DMS 273 (cell line): Measurements from ENCODE around the gene EXOC7.
"Not testable (repeated sequence)": the region's sequence is repeated elsewhere in the genome, so short reads cannot be mapped to it uniquely, and the experiment has no call there.

Source experiments
- DNase-seq: peaks from one replicate; lab custom pipeline; 2025; ENCODE audit not compliant: unreplicated experiment; lab: John Stamatoyannopoulos, UW

The EXOC7 gene

GRCh38 chr17:76044475-76045007 lies 59.0 kb downstream of the EXOC7 start:
- not testable (repeated sequence) for DNase-seq

GRCh38 chr17:76042868-76043267 lies 60.7 kb downstream of the EXOC7 start:
- not testable (repeated sequence) for DNase-seq

- no peak for DNase-seq
Measured at GRCh38 chr17:76040376-76040775, 63.2 kb downstream of the EXOC7 start.

GRCh38 chr17:76039121-76039520 lies 64.5 kb downstream of the EXOC7 start:
- DNase-seq, result no peak

- no peak for DNase-seq
Measured at GRCh38 chr17:76038050-76038449, 65.5 kb downstream of the EXOC7 start.

GRCh38 chr17:76036497-76037261 lies 66.9 kb downstream of the EXOC7 start:
- DNase-seq, result no peak

GRCh38 chr17:76034428-76035350 lies 68.9 kb downstream of the EXOC7 start:
- peak; percentile 78 for DNase-seq

GRCh38 chr17:76033139-76033538 lies 70.4 kb downstream of the EXOC7 start:
- no peak for DNase-seq

- no peak for DNase-seq
Measured at GRCh38 chr17:76032780-76033108, 70.8 kb downstream of the EXOC7 start.

GRCh38 chr17:76032073-76032779 lies 71.4 kb downstream of the EXOC7 start:
- DNase-seq, result peak; percentile 90
